Mesodermal cell (in vitro differentiated cells): ENCODE measurements around the gene CDIPT.

Experiments
- H3K27ac ChIP-seq: 2 replicates; pipeline ENCODE4 v1.7.0; 2013; ENCODE audit warnings: mild to moderate bottlenecking, low read depth, low read length, moderate library complexity; ENCODE audit not compliant: severe bottlenecking
- H3K36me3 ChIP-seq: 2 replicates; pipeline ENCODE4 v1.7.1; 2013; ENCODE audit warnings: mild to moderate bottlenecking, low read length, moderate library complexity; ENCODE audit not compliant: control insufficient read depth, insufficient read depth
- H3K4me1 ChIP-seq: one replicate; pipeline ENCODE4 v1.7.1; 2013; ENCODE audit warnings: mild to moderate bottlenecking, low read length; ENCODE audit not compliant: insufficient read depth, control insufficient read depth, poor library complexity, severe bottlenecking
- H3K4me3 ChIP-seq: 2 replicates; pipeline ENCODE4 v1.7.0; 2013; ENCODE audit warnings: low read length, control low read depth, mild to moderate bottlenecking; ENCODE audit not compliant: insufficient read depth, poor library complexity, severe bottlenecking; ENCODE audit errors: extremely low read depth
- H3K9me3 ChIP-seq: 2 replicates; pipeline ENCODE4 v1.7.1; 2013; ENCODE audit warnings: mild to moderate bottlenecking, low read length, moderate library complexity; ENCODE audit not compliant: control insufficient read depth
- WGBS, 2 experiments: methylation state at CpG; one replicate each; pipeline ENCODE4 v1.1.5; 2013; ENCODE audit warnings: missing lambda C conversion rate in 2 of 2; ENCODE audit not compliant: insufficient coverage in 2 of 2; 5-methylcytosine and 5-hydroxymethylcytosine counted together

Gene CDIPT

DNA sequence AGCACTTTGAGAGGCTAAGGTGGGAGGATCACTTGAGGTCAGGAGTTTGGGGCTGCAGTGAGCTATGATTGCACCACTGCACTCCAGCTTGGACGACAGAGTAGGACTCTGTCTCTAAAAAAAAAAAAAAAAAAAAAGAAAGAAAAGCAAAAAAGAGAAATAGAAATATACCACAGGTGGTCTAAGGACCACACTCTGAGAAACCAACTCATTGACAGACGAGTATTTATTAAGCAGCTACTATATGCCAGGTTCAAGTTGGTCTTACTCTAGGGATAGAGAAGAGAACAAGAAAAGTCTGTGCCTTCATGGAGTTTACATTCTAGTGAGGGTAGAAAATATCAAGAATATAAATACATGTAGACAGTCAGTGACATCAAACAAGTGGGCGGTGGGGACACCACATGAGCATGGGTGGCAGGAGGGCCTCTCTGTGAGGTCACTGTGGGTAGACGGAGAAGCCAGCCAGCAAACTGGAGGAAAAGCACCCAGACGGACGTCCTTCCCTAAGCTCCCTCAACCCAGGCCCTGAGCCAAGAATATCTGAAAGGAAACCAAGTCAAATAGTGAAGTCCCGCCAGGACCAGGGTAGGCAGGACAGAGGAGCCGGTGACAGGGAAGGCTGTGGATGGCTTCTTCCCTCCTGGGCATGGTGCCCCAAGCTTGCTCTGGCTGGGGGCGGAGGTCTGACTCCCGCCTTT, 4.7 kb downstream of the CDIPT start:
- Histone ChIP-seq H3K4me1 (peaks cover 5% of the 10 kb centered on the region), H3K9me3 (no peaks in the 10 kb centered on the region), H3K4me3 (no peak overlapping the region), H3K36me3 (peaks cover 32% of the 10 kb centered on the region), H3K27ac (no peak overlapping the region)
- WGBS, 2 experiments: 96 to 98% methylated on average over 8 of the region's 10 CpGs

DNA sequence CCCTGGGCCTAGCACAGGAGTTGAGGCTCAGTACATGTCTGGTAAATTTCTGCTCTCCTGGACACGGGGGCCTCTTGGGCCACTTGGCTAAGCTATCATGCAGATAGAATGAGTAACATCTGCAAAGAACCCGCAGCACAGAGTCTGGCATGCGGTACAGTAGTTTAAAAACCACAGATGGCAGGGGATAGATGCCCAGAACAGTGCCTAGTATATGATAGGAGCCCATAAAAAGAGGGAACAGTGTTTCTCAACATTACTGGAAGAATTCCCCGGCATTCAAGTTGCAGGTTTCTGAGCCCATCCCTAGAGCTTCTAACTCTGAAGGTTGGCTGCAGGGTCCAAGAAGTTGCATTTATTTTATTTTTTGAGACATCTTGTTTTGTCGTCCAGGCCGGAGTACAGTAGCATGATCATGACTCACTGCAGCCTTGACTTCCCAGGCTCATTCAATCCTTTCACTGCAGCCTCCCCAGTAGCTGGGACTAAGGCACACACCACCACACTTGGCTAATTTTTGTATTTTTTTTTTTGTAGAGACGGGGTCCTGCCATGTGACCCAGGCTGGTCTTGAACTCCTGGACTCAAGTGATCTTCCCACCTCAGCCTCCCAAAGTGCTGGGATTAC, 5.8 kb downstream of the CDIPT start:
- H3K27ac ChIP-seq: no peak overlapping the region

DNA sequence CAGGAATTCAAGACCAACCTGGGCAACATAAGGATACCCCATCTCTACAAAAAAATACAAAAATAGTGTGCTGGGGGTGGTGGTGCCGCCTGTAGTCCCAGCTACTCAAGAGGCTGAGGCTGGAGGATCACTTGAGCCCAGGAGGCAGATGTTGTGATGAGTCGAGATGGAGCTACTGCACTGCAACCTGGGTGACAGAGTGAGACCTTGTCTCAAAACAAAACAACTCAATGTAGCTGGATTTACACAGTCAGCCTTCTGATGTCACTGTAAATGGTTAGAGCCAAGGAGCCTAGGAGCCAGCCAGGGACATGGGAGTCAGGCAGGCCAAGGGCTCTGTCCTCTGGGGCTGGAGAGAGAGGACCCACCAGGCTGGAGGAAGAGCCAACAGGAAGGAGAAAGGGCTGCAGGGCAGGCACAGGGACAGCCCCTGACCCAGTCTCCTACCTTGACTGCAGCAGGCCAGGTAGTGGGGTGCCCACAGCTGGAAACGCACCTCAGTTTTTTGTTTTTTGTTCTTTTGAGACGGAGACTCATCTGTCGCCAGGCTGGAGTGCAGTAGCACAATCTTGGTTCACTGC, 8.4 kb downstream of the CDIPT start:
- Histone ChIP-seq H3K36me3 (peaks cover 16% of the 10 kb centered on the region), H3K4me3 (no peak overlapping the region), H3K4me1 (peaks cover 4% of the 10 kb centered on the region), H3K27ac (no peak overlapping the region), H3K9me3 (no peaks in the 10 kb centered on the region)
- WGBS, 2 experiments: 83 to 95% methylated on average over 3 to 5 of the region's 5 CpGs

More for the DNA sequence above, 5.8 kb downstream of the CDIPT start:
- peaks cover 3% of the 10 kb centered on the region for H3K4me1 ChIP-seq
- H3K4me3 ChIP-seq: no peak overlapping the region
- no peaks in the 10 kb centered on the region for H3K9me3 ChIP-seq
- 92 to 95% methylated on average over 6 to 7 of the region's 7 CpGs for WGBS, 2 experiments
- H3K36me3 ChIP-seq: peaks cover 32% of the 10 kb centered on the region

DNA sequence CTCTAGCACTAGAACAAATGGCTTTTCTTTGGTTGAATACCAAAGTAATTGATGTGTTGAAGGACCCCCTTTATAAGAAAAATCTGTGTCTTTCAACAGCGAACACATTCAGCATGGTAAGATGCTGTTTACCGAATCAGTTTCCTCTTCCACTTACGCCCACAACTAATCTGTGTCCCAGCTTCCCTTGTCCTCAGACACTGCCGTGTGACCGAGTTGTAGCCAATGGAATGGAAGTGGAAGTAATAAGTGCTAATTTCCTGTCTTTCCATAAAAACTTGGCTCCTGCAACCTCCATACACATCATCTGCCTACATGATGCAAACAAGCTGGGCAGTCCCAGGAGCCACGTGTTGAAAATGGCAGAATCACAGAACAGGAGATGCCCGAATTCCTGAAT, 10.4 kb downstream of the CDIPT start:
- Histone ChIP-seq H3K27ac (no peak overlapping the region), H3K4me1 (peaks cover 8% of the 10 kb centered on the region), H3K36me3 (no peaks in the 10 kb centered on the region), H3K9me3 (no peaks in the 10 kb centered on the region), H3K4me3 (no peak overlapping the region)
- WGBS, 2 experiments: 100% methylated on average over 1 of the region's 7 CpGs

DNA sequence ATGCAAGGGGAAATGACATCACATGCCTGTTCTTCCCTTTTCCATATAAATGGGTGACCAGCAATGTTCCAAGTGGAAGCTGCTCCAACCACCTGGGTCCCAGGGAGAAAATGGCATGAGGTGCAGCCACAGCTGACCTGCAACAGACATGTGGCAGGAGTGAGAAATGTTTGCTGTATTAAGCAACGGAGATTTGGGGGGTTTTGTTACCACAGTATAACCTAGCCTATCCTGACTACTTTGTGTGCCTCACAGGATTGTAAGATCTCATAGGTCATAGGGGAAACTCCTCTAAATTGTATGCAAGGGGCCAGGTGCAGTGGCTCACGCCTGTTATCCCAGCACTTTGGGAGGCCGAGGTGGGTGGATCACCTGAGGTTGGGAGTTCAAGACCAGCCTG, 12.0 kb downstream of the CDIPT start:
- H3K27ac ChIP-seq: no peak overlapping the region
- H3K4me3 ChIP-seq: no peak overlapping the region
- no peaks in the 10 kb centered on the region for H3K9me3 ChIP-seq
- WGBS, 2 experiments: 90% methylated on average over 2 of the region's 3 CpGs
- peaks cover 8% of the 10 kb centered on the region for H3K4me1 ChIP-seq
- H3K36me3 ChIP-seq: no peaks in the 10 kb centered on the region

DNA sequence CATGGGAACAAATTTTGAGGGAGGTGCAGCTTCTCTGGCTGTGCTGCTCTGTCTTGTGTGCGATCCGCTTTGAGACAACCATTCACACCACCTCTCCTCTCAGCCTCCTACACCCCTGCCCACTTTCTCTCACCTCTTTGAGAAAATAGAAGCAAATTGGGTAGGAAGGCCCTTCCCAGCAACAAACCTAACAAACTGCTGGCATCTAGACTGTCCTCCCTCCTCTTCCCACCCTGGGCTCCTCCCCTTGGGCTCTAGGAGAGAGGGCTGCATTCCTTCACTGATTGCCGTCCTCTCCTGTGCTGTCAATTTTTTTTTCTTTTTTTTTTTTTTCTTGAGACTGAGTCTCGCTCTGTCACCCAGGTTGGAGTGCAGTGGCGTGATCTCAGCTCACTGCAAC, 13.5 kb downstream of the CDIPT start:
- Histone ChIP-seq H3K4me1 (peaks cover 8% of the 10 kb centered on the region), H3K9me3 (no peaks in the 10 kb centered on the region), H3K4me3 (no peak overlapping the region), H3K27ac (peak overlapping the region; percentile 66), H3K36me3 (no peaks in the 10 kb centered on the region)
- 61 to 73% methylated on average over 2 to 4 of the region's 5 CpGs for WGBS, 2 experiments

DNA sequence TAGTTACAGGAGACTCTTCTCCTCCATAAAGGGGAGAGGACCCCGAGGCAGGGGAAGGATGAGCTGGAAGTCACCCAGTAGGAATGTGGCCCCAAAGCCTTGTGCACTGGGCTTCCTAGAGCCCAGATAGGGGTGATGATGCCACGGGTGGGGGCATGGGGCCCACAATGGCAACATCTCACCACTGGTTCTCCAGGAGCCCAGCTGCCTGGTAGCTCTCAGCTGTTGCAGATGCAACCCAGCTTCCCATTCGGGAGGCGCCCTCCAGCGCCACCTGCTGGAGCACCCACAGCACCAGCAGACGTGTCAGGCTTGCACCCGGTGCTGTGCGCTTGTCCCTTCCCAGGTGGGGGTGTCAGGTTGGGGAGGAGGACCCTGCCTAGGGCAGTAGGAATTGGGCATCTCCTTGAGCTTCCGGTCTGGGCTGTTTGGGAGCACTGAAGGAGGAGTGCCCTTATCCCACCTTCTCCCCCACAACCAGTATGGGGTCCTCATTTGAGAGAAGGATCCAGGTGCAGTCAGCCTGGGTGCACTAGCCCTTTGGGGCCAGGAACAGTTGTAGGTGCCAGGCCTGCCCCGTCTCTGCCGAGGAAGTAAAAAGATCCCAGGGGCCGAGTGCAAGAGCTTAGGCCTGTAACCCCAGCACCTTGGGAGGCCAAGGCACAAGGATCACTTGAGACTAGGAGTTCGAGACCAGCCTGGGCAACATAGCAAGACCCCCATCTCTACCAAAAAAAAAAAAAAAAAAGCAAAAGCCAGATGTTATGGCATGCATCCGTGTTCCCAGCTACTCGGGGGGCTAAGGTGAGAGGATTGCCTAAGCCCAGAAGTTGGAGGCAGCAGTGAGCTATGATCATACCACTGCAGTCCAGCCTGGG, 14.4 kb downstream of the CDIPT start:
- no peak overlapping the region for H3K27ac ChIP-seq
- no peaks in the 10 kb centered on the region for H3K9me3 ChIP-seq
- 46 to 56% methylated on average over 10 to 12 of the region's 15 CpGs for WGBS, 2 experiments
- no peaks in the 10 kb centered on the region for H3K36me3 ChIP-seq
- no peak overlapping the region for H3K4me3 ChIP-seq
- H3K4me1 ChIP-seq: peaks cover 8% of the 10 kb centered on the region

DNA sequence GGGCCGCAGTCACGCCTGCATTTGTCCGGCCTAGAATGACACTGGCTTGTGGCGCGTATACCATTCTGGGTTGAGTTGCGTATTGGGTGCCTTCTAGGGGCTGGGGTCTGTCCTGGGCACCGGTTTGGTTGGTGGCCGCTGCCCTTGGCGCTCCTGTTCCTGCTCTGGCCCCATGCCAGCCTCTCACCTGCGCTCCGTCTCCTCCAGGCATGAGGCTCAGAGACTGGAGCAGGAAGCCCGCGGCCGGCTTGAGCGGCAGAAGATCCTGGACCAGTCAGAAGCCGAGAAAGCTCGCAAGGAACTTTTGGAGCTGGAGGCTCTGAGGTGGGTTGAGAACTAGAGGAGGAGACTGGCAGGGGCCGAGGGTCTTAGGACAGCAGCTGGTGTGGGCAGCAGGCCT, 17.4 kb downstream of the CDIPT start:
- Histone ChIP-seq H3K9me3 (no peaks in the 10 kb centered on the region), H3K27ac (no peak overlapping the region), H3K4me3 (no peak overlapping the region), H3K4me1 (peaks cover 8% of the 10 kb centered on the region), H3K36me3 (no peaks in the 10 kb centered on the region)
- WGBS, 2 experiments: 93 to 96% methylated on average over 12 to 18 of the region's 18 CpGs

DNA sequence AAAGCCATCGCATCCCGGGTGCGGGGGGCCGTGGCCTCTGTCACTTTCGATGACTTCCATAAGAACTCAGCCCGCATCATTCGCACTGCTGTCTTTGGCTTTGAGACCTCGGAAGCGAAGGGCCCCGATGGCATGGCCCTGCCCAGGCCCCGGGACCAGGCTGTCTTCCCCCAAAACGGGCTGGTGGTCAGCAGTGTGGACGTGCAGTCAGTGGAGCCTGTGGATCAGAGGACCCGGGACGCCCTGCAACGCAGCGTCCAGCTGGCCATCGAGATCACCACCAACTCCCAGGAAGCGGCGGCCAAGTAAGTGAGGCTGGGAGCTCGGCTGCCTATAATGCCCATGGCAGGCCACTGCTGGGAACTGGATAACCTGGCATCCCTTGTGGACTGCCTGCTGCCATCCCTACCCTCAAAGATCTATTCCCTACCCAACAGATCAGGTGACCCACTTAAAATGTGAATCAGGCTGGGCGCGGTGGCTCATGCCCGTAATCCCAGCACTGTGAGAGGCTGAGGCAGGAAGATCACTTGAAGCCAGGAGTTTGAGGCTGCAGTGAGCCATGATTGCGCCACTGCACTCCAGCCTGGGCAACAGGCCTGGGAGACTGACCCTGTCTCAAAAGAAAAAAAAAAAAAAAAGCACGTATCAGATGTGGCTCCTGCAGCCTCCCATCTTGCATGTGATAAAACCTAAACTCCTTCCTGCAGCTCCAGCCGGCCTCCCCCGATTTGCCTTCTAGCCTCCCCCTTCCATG, 18.3 kb downstream of the CDIPT start:
- no peaks in the 10 kb centered on the region for H3K36me3 ChIP-seq
- WGBS, 2 experiments: 94 to 95% methylated on average over 26 to 27 of the region's 28 CpGs
- no peak overlapping the region for H3K4me3 ChIP-seq
- peaks cover 6% of the 10 kb centered on the region for H3K4me1 ChIP-seq
- H3K9me3 ChIP-seq: no peaks in the 10 kb centered on the region
- H3K27ac ChIP-seq: no peak overlapping the region

DNA sequence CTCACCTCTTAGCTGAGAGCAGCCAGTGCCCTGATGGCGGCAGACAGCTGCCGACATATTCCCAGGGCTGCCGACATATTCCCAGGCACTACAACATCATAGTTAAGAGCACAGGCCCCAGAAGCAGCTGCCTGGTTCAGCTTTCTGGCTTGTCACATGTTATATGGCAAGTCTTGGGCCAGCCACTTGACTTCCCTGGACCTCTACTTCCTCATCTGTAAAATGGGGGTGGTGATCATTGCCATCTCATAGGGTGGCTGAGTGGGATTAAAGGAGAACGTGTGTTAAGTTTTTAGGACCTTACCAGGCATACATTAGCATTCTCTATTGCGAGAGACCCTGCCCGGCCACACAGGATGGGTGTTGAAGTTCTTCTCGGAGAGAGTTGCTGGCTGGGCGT, 19.1 kb downstream of the CDIPT start:
- no peaks in the 10 kb centered on the region for H3K9me3 ChIP-seq
- no peak overlapping the region for H3K4me3 ChIP-seq
- H3K4me1 ChIP-seq: no peaks in the 10 kb centered on the region
- no peak overlapping the region for H3K27ac ChIP-seq
- H3K36me3 ChIP-seq: no peaks in the 10 kb centered on the region
- 90 to 98% methylated on average over 6 of the region's 8 CpGs for WGBS, 2 experiments
